B cell (primary cell): ENCODE results near the gene APOL5. TPM values are rescaled to one million over a fixed set of nuclear protein-coding genes. Genes with fewer than 3 reads are reported as not detected.
"Not testable (repeated sequence)": the region's sequence is repeated elsewhere in the genome, so short reads cannot be mapped to it uniquely, and the experiment has no call there.

Experiments used
- ATAC-seq: fragments of 200-7000 bp; cut with Tn5 transposase; one replicate; pipeline ENCODE4 v1.10.0; 2021; ENCODE audit warnings: low read depth, mild to moderate bottlenecking, moderate number of reproducible peaks, moderate library complexity
- CTCF ChIA-PET: fragments of 350-600 bp; sonication (Branson Sonifier 250); formaldehyde crosslinking; loops from one replicate; lab custom pipeline; 2021; ENCODE audit warnings: antibody characterized with exemption, inconsistent platforms; lab: Charles Lee
- POLR2A ChIA-PET: fragments of 350-600 bp; sonication (Branson Sonifier 250); formaldehyde crosslinking; loops from one replicate; lab custom pipeline; 2021; ENCODE audit warnings: antibody characterized with exemption; lab: Charles Lee
- DNase-seq: peaks from one replicate; pipeline ENCODE4 v3.0.0; 2013
- H2AFZ ChIP-seq: 2 replicates; pipeline ENCODE4 v1.6.1; 2012; ENCODE audit warnings: mild to moderate bottlenecking, low read depth, low read length; ENCODE audit not compliant: insufficient read depth, poor library complexity, severe bottlenecking
- H3K27ac ChIP-seq, 2 donors: 1 replicate in 1 of 2; 2 replicates in 1 of 2; pipeline ENCODE4 v1.5.1; 2012 to 2013; ENCODE audit warnings: low read length in 2 of 2, mild to moderate bottlenecking in 2 of 2, moderate library complexity in 1 of 2
- H3K27me3 ChIP-seq, 4 experiments: fragments of 200-600 bp in 1 of 4; sonication (generic) in 1 of 4; replicated peaks in 1 of 4; 1 replicate in 2 of 4; 2 replicates in 2 of 4; pipeline versions ENCODE4 v1.6.1 to v1.7.0; 2013 to 2016; ENCODE audit warnings: low read length in 3 of 4, mild to moderate bottlenecking in 2 of 4, mixed read lengths in 1 of 4, moderate library complexity in 1 of 4; ENCODE audit not compliant: insufficient read depth in 4 of 4, control insufficient read depth in 3 of 4; ENCODE audit errors: control extremely low read depth in 1 of 4
- H3K36me3 ChIP-seq, 2 experiments: replicated peaks in 1 of 2; 1 replicate in 1 of 2; 2 replicates in 1 of 2; pipeline versions ENCODE4 v1.6.1 to v1.7.1; 2013; ENCODE audit warnings: low read length in 1 of 2; ENCODE audit not compliant: insufficient read depth in 2 of 2, control insufficient read depth in 1 of 2; ENCODE audit errors: control extremely low read depth in 1 of 2, extremely low read depth in 1 of 2
- H3K4me1 ChIP-seq, 2 donors: fragments of 200-600 bp in 1 of 2; sonication (generic) in 1 of 2; 1 replicate in 1 of 2; 2 replicates in 1 of 2; pipeline versions ENCODE4 v1.5.1 to v1.6.1; 2013 to 2017; ENCODE audit warnings: low read length in 2 of 2; ENCODE audit not compliant: control insufficient read depth in 2 of 2, insufficient read depth in 2 of 2
- H3K4me2 ChIP-seq: replicated peaks from 2 replicates; pipeline ENCODE3; 2012; ENCODE audit warnings: mild to moderate bottlenecking, low read depth, low read length; ENCODE audit not compliant: poor library complexity, severe bottlenecking
- H3K4me3 ChIP-seq, 5 experiments: fragments of 200-600 bp in 1 of 5; sonication (generic) in 1 of 5; 1 replicate in 3 of 5; 2 replicates in 2 of 5; pipeline versions ENCODE4 v1.5.1 to v1.7.0; 2011 to 2016; ENCODE audit warnings: low read length in 4 of 5, mild to moderate bottlenecking in 4 of 5, low read depth in 2 of 5, control low read depth in 1 of 5, moderate library complexity in 1 of 5; ENCODE audit not compliant: insufficient read depth in 1 of 5; ENCODE audit errors: control extremely low read depth in 1 of 5, extremely low read depth in 1 of 5
- H3K79me2 ChIP-seq: fragments of 200-600 bp; sonication (generic); one replicate; pipeline ENCODE4 v1.6.0; 2016; ENCODE audit warnings: low read length; ENCODE audit not compliant: control insufficient read depth, insufficient read depth
- H3K9ac ChIP-seq: fragments of 200-600 bp; sonication (generic); 2 replicates; pipeline ENCODE4 v1.6.1; 2017; ENCODE audit warnings: mild to moderate bottlenecking, low read length, moderate library complexity
- H3K9me3 ChIP-seq, 3 donors: one replicate each; pipeline versions ENCODE4 v1.6.1 to v1.7.1; 2013; ENCODE audit warnings: low read length in 2 of 3; ENCODE audit not compliant: control insufficient read depth in 2 of 3, insufficient read depth in 1 of 3; ENCODE audit errors: control extremely low read depth in 1 of 3
- H4K20me1 ChIP-seq: 2 replicates; pipeline ENCODE4 v1.6.0; 2012; ENCODE audit warnings: mild to moderate bottlenecking, low read length; ENCODE audit not compliant: insufficient read depth, control insufficient read depth, poor library complexity, severe bottlenecking
- H3K27ac Mint-ChIP-seq: one replicate; pipeline ENCODE4 v1.8.0; 2021; ENCODE audit warnings: mixed read lengths
- H3K27me3 Mint-ChIP-seq: one replicate; pipeline ENCODE4 v1.8.0; 2021; ENCODE audit warnings: mixed read lengths
- H3K4me1 Mint-ChIP-seq: one replicate; pipeline ENCODE4 v1.8.0; 2021; ENCODE audit warnings: mixed read lengths
- H3K4me3 Mint-ChIP-seq: one replicate; pipeline ENCODE4 v1.8.0; 2021; ENCODE audit warnings: mixed read lengths
- H3K9me3 Mint-ChIP-seq: one replicate; pipeline ENCODE4 v1.8.0; 2022; ENCODE audit warnings: mixed read lengths; ENCODE audit not compliant: insufficient read depth
- EZH2 ChIP-seq: IDR thresholded peaks from 2 replicates; pipeline ENCODE4 v1.6.1; 2012; ENCODE audit warnings: borderline replicate concordance, low read depth, mild to moderate bottlenecking, moderate library complexity, low read length; ENCODE audit not compliant: insufficient read depth, poor library complexity, severe bottlenecking
- WGBS: methylation state at CpG from one replicate; pipeline ENCODE4 v1.1.5; 2013; ENCODE audit warnings: missing lambda C conversion rate; ENCODE audit not compliant: insufficient coverage; 5-methylcytosine and 5-hydroxymethylcytosine counted together
- intact Hi-C: fragments of 100-400 bp; cut with micrococcal nuclease; formaldehyde crosslinking; loops from one replicate; pipeline ENCODE4 v1.10.0; 2022
- polyA plus RNA-seq: library from polyadenylated mRNA; depleted of rRNA; stranded (reverse); fragments of >200 nt; gene quantifications from 2 replicates; pipeline ENCODE4 v1.2.3, GENCODE V29; 2012
- total RNA-seq, 2 donors: library from RNA; stranded (reverse); fragments of 120-200 nt in 1 of 2; gene quantifications; 1 replicate in 1 of 2; 2 replicates in 1 of 2; pipeline versions ENCODE4 v1.2.3 to v1.2.4, GENCODE V29; 2013 to 2022
- TF ChIP-seq, protein P1 (sequence below): fragments of 200-600 bp; IDR thresholded peaks from one replicate; pipeline ENCODE4 v1.8.0; 2022; ENCODE audit warnings: antibody characterized with exemption, mild to moderate bottlenecking

The APOL5 gene
- total and polyA plus RNA-seq, 2 donors (not counting 1 experiment from before 2014, with no cell fraction given): not detected

DNA sequence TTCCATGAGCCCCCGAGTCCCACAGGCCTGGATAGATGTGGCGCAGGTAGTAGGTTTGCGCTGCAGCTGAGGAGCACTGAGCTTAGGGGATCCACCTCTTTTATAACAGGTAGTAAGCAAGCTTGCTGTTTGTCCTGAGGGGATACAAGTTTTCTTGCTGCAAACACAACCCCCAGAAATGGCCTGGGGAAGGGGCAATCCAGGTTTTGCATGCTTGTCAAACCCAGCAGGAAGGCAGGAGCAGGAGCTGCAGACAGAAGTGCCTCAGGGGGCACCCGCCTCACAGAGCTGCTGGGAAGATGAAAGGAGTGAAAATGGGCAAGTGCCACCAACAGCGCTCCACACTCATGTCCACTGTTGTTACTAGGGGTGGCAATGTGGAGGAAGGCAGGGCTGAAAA is 18.5 kb downstream of the APOL5 start:
- ChIA-PET POLR2A (no interaction called here), CTCF (no interaction called here)
- H3K27ac ChIP-seq: no peak overlapping the region
- H3K9me3 Mint-ChIP-seq: no peaks in the 10 kb centered on the region
- no peaks in the 10 kb centered on the region for H3K4me1 Mint-ChIP-seq
- intact Hi-C loops: no loop called here
- no peaks in the 10 kb centered on the region for H3K36me3 ChIP-seq
- no peak overlapping the region for H3K27ac Mint-ChIP-seq
- no peaks in the 10 kb centered on the region for H3K79me2 ChIP-seq
- H3K27me3 ChIP-seq: peaks cover 0 to 36% (median 24%) of the 10 kb centered on the region in 4 experiments
- H3K4me3 Mint-ChIP-seq: no peak overlapping the region
- H3K9ac ChIP-seq: no peak overlapping the region
- no peak overlapping the region for H2AFZ ChIP-seq
- peaks cover 0 to 2% (median 0%) of the 10 kb centered on the region in 3 donors for H3K9me3 ChIP-seq
- 100% methylated on average over 2 of the region's 5 CpGs for WGBS
- H3K4me3 ChIP-seq: no peak overlapping the region
- no peak overlapping the region for H3K4me2 ChIP-seq
- TF ChIP-seq, protein P1, sequence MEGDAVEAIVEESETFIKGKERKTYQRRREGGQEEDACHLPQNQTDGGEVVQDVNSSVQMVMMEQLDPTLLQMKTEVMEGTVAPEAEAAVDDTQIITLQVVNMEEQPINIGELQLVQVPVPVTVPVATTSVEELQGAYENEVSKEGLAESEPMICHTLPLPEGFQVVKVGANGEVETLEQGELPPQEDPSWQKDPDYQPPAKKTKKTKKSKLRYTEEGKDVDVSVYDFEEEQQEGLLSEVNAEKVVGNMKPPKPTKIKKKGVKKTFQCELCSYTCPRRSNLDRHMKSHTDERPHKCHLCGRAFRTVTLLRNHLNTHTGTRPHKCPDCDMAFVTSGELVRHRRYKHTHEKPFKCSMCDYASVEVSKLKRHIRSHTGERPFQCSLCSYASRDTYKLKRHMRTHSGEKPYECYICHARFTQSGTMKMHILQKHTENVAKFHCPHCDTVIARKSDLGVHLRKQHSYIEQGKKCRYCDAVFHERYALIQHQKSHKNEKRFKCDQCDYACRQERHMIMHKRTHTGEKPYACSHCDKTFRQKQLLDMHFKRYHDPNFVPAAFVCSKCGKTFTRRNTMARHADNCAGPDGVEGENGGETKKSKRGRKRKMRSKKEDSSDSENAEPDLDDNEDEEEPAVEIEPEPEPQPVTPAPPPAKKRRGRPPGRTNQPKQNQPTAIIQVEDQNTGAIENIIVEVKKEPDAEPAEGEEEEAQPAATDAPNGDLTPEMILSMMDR: no peak
- no peak for TF ChIP-seq EZH2
- H3K4me1 ChIP-seq: no peaks in the 10 kb centered on the region
- DNase-seq (no peak), ATAC-seq (no peak)
- H4K20me1 ChIP-seq: no peaks in the 10 kb centered on the region
- peaks cover 68% of the 10 kb centered on the region for H3K27me3 Mint-ChIP-seq

DNA sequence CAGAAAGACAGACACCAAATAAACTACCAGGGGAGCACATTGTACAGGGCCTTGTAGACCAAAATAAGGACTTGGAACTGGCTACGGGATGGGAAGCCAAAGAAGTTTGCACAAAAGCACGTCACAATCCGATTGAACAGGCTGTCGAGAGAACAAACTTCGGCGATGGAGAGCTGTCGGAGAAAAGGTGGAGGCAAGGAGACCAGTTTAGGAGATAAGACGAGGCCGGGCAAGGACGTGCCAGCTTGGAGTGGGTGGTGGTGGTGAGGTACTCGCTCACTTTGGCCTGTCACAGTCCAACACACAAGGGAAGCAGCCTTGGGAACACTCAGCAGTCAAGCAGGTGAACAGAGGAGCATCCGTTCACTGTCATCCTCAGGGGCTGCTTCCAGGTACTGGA is 19.0 kb downstream of the APOL5 start:
- Histone ChIP-seq H3K27me3 (peaks cover 0 to 37% (median 26%) of the 10 kb centered on the region in 4 experiments), H3K9me3 (peaks cover 0 to 2% (median 0%) of the 10 kb centered on the region in 3 donors), H2AFZ (no peak overlapping the region), H3K4me1 (no peaks in the 10 kb centered on the region), H3K36me3 (no peaks in the 10 kb centered on the region), H3K9ac (no peak overlapping the region), H3K4me3 (no peak overlapping the region), H3K4me2 (no peak overlapping the region), H4K20me1 (no peaks in the 10 kb centered on the region), H3K27ac (no peak overlapping the region), H3K79me2 (no peaks in the 10 kb centered on the region)
- no peaks in the 10 kb centered on the region for H3K4me1 Mint-ChIP-seq
- H3K4me3 Mint-ChIP-seq: no peak overlapping the region
- WGBS: 95% methylated on average over 11 of the region's 12 CpGs
- DNase-seq: no peak
- H3K27ac Mint-ChIP-seq: no peak overlapping the region
- TF ChIP-seq, protein P1: no peak
- TF ChIP-seq EZH2: no peak
- no peak for ATAC-seq
- POLR2A ChIA-PET: no interaction called here
- intact Hi-C loops: no loop called here
- H3K27me3 Mint-ChIP-seq: peaks cover 65% of the 10 kb centered on the region
- CTCF ChIA-PET: no interaction called here
- H3K9me3 Mint-ChIP-seq: no peaks in the 10 kb centered on the region

DNA sequence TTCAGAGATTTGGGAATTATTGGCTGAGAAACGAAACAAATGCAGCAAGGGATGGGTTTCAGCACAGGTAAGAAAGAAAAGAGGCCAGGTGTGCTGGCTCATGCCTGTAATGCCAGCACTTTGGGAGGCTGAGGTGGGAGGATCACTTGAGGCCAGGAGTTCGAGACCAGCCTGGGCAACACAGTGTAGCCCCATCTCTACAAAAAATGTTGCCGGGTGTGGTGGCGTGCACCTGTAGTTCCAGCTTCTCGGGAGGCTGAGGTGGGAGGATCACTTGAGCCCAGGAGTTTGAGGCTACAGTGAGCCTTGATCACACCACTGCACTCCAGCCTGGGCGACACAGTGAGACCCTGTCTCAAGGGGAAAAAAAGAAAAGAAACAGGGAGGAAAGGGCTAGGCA is 20.2 kb downstream of the APOL5 start:
- H3K27me3 Mint-ChIP-seq: peaks cover 65% of the 10 kb centered on the region
- POLR2A ChIA-PET, H3K4me3 Mint-ChIP-seq, CTCF ChIA-PET, H2AFZ ChIP-seq, H3K4me3 ChIP-seq, H3K79me2 ChIP-seq, DNase-seq, H3K36me3 ChIP-seq, H3K9me3 ChIP-seq, H3K4me1 ChIP-seq, H3K27ac Mint-ChIP-seq, H3K27ac ChIP-seq, H3K4me2 ChIP-seq, ATAC-seq, H4K20me1 ChIP-seq, intact Hi-C loops, H3K9me3 Mint-ChIP-seq, H3K4me1 Mint-ChIP-seq, H3K9ac ChIP-seq: not testable (repeated sequence)
- WGBS: 96% methylated on average over 4 of the region's 6 CpGs
- H3K27me3 ChIP-seq: peaks cover 0 to 48% (median 35%) of the 10 kb centered on the region in 4 experiments
